Esophagus muscularis mucosa (tissue), 3 donors: ENCODE results near the gene MMADHC.

Experiments
- CTCF ChIP-seq, 3 experiments: fragments of 200-600 bp in 2 of 3; fragments of 450-650 bp in 1 of 3; sonication (generic) in 2 of 3; IDR thresholded peaks; one replicate each; pipeline ENCODE4 v1.5.1; 2017 to 2019; ENCODE audit warnings: antibody characterized with exemption in 3 of 3, mild to moderate bottlenecking in 2 of 3, moderate library complexity in 1 of 3
- POLR2AphosphoS5 ChIP-seq, 2 donors: sonication (generic); formaldehyde crosslinking; IDR thresholded peaks; one replicate each; pipeline ENCODE4 v1.6.1; 2017; ENCODE audit warnings: antibody characterized with exemption in 2 of 2

- TF ChIP-seq POLR2AphosphoS5 (IDR thresholded peaks at IDR 0.05) (no peak), CTCF (IDR thresholded peaks at IDR 0.05) (no peak)
Measured at GRCh38 chr2:149536649-149537048, 50.9 kb downstream of the MMADHC start.
